SK-N-MC (cell line): ENCODE data around the gene CAMK1G.
A peak's percentile ranks its signal among the peaks of the same experiment; 100 is the strongest.

Experiments
- DNase-seq: peaks from one replicate; pipeline ENCODE4 v3.0.0-alpha.2; 2011; ENCODE audit warnings: low read depth, low spot score
- H3K27ac ChIP-seq: fragments of 200-600 bp; sonication (generic); 2 replicates; pipeline ENCODE4 v1.5.1; 2016; ENCODE audit warnings: mixed run types
- H3K36me3 ChIP-seq: fragments of 200-600 bp; sonication (generic); 2 replicates; pipeline ENCODE4 v1.6.1; 2017; ENCODE audit warnings: antibody characterized with exemption, low read length, mixed read lengths; ENCODE audit not compliant: insufficient read depth
- H3K4me3 ChIP-seq: fragments of 200-600 bp; sonication (generic); 2 replicates; pipeline ENCODE4 v1.5.1; 2016
- H3K9ac ChIP-seq: fragments of 200-600 bp; sonication (generic); 2 replicates; pipeline ENCODE4 v1.8.0; 2017; ENCODE audit warnings: mixed run types, mixed read lengths; ENCODE audit not compliant: insufficient read length
- H3K9me3 ChIP-seq: fragments of 200-600 bp; sonication (generic); 2 replicates; pipeline ENCODE4 v1.6.1; 2017; ENCODE audit warnings: low read depth, mild to moderate bottlenecking, antibody characterized with exemption, low read length, moderate library complexity, mixed read lengths
- EZH2 ChIP-seq: fragments of 200-600 bp; sonication (generic); IDR thresholded peaks from one replicate; pipeline ENCODE4 v1.6.1; 2017; ENCODE audit warnings: antibody characterized with exemption
- FOXP2 ChIP-seq: optimal IDR thresholded peaks from 2 replicates; pipeline ENCODE3; 2011; ENCODE audit warnings: mild to moderate bottlenecking, moderate library complexity; ENCODE audit not compliant: insufficient read depth; ENCODE audit errors: extremely low read length, control extremely low read depth
- POLR2AphosphoS5 ChIP-seq: IDR thresholded peaks from 2 replicates; pipeline ENCODE4 v1.6.1; 2012; ENCODE audit warnings: mild to moderate bottlenecking, low read depth, low read length, borderline replicate concordance

Gene CAMK1G

GRCh38 chr1:209589863-209590262, 6.3 kb downstream of the CAMK1G start:
- TF ChIP-seq FOXP2, result no peak
- TF ChIP-seq POLR2AphosphoS5, result no peak
- TF ChIP-seq EZH2, result no peak
- DNase-seq, result no peak
- Histone ChIP-seq H3K9ac (no peak overlapping the region), H3K4me3 (no peak overlapping the region), H3K27ac (no peak overlapping the region), H3K36me3 (no peaks in the 10 kb centered on the region), H3K9me3 (no peaks in the 10 kb centered on the region)

GRCh38 chr1:209590405-209590804, 6.9 kb downstream of the CAMK1G start:
- Histone ChIP-seq H3K4me3 (no peak overlapping the region), H3K27ac (no peak overlapping the region), H3K36me3 (no peaks in the 10 kb centered on the region), H3K9ac (no peak overlapping the region), H3K9me3 (no peaks in the 10 kb centered on the region)
- TF ChIP-seq EZH2, result no peak
- TF ChIP-seq POLR2AphosphoS5, result no peak
- no peak for TF ChIP-seq FOXP2
- DNase-seq, result no peak

- H3K4me3 ChIP-seq, result no peak overlapping the region
- H3K9ac ChIP-seq, result no peak overlapping the region
- no peak overlapping the region for H3K27ac ChIP-seq
- H3K9me3 ChIP-seq, result no peaks in the 10 kb centered on the region
- TF ChIP-seq POLR2AphosphoS5, result no peak
- TF ChIP-seq FOXP2, result no peak
- TF ChIP-seq EZH2, result no peak
- no peak for DNase-seq
- H3K36me3 ChIP-seq, result no peaks in the 10 kb centered on the region
Measured at GRCh38 chr1:209593747-209594146, 10.2 kb downstream of the CAMK1G start.

- DNase-seq, result no peak
- Histone ChIP-seq H3K9ac (no peak overlapping the region), H3K27ac (no peak overlapping the region), H3K36me3 (no peaks in the 10 kb centered on the region), H3K9me3 (no peaks in the 10 kb centered on the region), H3K4me3 (no peak overlapping the region)
- no peak for TF ChIP-seq FOXP2
- TF ChIP-seq POLR2AphosphoS5, result no peak
- no peak for TF ChIP-seq EZH2
Measured at GRCh38 chr1:209594440-209594839, 10.9 kb downstream of the CAMK1G start.

- Histone ChIP-seq H3K36me3 (no peaks in the 10 kb centered on the region), H3K27ac (no peak overlapping the region), H3K9ac (no peak overlapping the region), H3K9me3 (no peaks in the 10 kb centered on the region), H3K4me3 (no peak overlapping the region)
- TF ChIP-seq EZH2 (no peak), FOXP2 (no peak), POLR2AphosphoS5 (no peak)
- DNase-seq, result no peak
Measured at GRCh38 chr1:209595028-209595427, 11.5 kb downstream of the CAMK1G start.

- no peak for TF ChIP-seq POLR2AphosphoS5
- no peak for TF ChIP-seq FOXP2
- TF ChIP-seq EZH2, result no peak
- no peak overlapping the region for H3K27ac ChIP-seq
- no peak overlapping the region for H3K4me3 ChIP-seq
- no peaks in the 10 kb centered on the region for H3K9me3 ChIP-seq
- H3K36me3 ChIP-seq, result no peaks in the 10 kb centered on the region
- H3K9ac ChIP-seq, result no peak overlapping the region
- no peak for DNase-seq
Measured at GRCh38 chr1:209595599-209596285, 12.2 kb downstream of the CAMK1G start.

GRCh38 chr1:209597499-209597898, 14.0 kb downstream of the CAMK1G start:
- DNase-seq, result no peak
- Histone ChIP-seq H3K36me3 (no peaks in the 10 kb centered on the region), H3K27ac (no peak overlapping the region), H3K9ac (no peak overlapping the region), H3K9me3 (no peaks in the 10 kb centered on the region), H3K4me3 (peak overlapping the region; percentile 22; the same call in 1 of the 2 replicates)
- TF ChIP-seq FOXP2, result no peak
- no peak for TF ChIP-seq POLR2AphosphoS5
- TF ChIP-seq EZH2, result no peak

- no peaks in the 10 kb centered on the region for H3K36me3 ChIP-seq
- no peak overlapping the region for H3K27ac ChIP-seq
- no peak for DNase-seq
- TF ChIP-seq POLR2AphosphoS5 (no peak), FOXP2 (no peak), EZH2 (no peak)
- no peak overlapping the region for H3K9ac ChIP-seq
- no peak overlapping the region for H3K4me3 ChIP-seq
- H3K9me3 ChIP-seq, result no peaks in the 10 kb centered on the region
Measured at GRCh38 chr1:209598227-209598626, 14.7 kb downstream of the CAMK1G start.

- no peak for TF ChIP-seq EZH2
- TF ChIP-seq FOXP2, result no peak
- no peak for TF ChIP-seq POLR2AphosphoS5
- Histone ChIP-seq H3K9ac (no peak overlapping the region), H3K27ac (no peak overlapping the region), H3K36me3 (no peaks in the 10 kb centered on the region), H3K9me3 (no peaks in the 10 kb centered on the region), H3K4me3 (no peak overlapping the region)
- DNase-seq, result no peak
Measured at GRCh38 chr1:209600541-209600940, 17.0 kb downstream of the CAMK1G start.
